Measurements from ENCODE around the gene ZNF417.

Gene ZNF417

GRCh38 chr19:57947419-57948134 lies 31.2 kb upstream of the ZNF417 start, which contains the start of gene ZNF256:
Gene ZNF256, minus strand, starts transcription at chr19:57947706. Its CDS starts 232 bp downstream, at chr19:57947474.
- TF ChIP-seq ZFP30 (CRISPR knock-in tag; IDR thresholded peaks at IDR 0.05) = no peak
- no peak for TF ChIP-seq ZNF565 (CRISPR knock-in tag; conservative IDR thresholded peaks at IDR 0.05; ENCODE audit: low read depth)
- 0 out of 2 replicates have a peak, but pooled peaks have one; percentile 34 for TF ChIP-seq TSHZ2 (CRISPR knock-in tag; IDR thresholded peaks at IDR 0.05)
- TF ChIP-seq, protein P1, sequence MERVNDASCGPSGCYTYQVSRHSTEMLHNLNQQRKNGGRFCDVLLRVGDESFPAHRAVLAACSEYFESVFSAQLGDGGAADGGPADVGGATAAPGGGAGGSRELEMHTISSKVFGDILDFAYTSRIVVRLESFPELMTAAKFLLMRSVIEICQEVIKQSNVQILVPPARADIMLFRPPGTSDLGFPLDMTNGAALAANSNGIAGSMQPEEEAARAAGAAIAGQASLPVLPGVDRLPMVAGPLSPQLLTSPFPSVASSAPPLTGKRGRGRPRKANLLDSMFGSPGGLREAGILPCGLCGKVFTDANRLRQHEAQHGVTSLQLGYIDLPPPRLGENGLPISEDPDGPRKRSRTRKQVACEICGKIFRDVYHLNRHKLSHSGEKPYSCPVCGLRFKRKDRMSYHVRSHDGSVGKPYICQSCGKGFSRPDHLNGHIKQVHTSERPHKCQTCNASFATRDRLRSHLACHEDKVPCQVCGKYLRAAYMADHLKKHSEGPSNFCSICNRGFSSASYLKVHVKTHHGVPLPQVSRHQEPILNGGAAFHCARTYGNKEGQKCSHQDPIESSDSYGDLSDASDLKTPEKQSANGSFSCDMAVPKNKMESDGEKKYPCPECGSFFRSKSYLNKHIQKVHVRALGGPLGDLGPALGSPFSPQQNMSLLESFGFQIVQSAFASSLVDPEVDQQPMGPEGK (CRISPR knock-in tag; IDR thresholded peaks at IDR 0.05; ENCODE audit: borderline replicate concordance) = no peak
- TF ChIP-seq ZNF8 (CRISPR knock-in tag; IDR thresholded peaks at IDR 0.05) = no peak
- no peak for TF ChIP-seq GLIS3 (CRISPR knock-in tag; IDR thresholded peaks at IDR 0.05)
- TF ChIP-seq OSR1 (CRISPR knock-in tag; IDR thresholded peaks at IDR 0.05) = no peak

DNA sequence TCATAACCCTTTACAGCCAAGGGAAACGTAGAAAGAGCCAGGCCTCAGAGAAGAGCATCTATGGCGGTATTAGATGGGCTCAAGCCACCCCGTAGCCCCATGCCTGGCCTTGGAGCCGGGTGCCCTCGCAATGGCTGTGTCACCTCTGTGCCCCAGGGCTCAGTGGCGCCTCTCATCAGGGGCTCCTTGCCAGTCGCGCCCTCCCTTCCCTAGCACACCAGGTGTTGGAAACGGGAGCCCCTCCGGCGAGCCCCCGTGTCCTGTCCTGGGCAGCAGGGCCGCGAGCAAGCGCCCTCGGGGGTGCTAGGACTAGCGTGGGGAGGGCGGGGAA lies 30.7 kb upstream of the ZNF417 start:
- peak; percentile 16; the same call in 2 of the 3 replicates for ATAC-seq

More at GRCh38 chr19:57947419-57948134, 31.2 kb upstream of the ZNF417 start, which contains the start of gene ZNF256:
- peak; percentile 99 for ATAC-seq

DNA sequence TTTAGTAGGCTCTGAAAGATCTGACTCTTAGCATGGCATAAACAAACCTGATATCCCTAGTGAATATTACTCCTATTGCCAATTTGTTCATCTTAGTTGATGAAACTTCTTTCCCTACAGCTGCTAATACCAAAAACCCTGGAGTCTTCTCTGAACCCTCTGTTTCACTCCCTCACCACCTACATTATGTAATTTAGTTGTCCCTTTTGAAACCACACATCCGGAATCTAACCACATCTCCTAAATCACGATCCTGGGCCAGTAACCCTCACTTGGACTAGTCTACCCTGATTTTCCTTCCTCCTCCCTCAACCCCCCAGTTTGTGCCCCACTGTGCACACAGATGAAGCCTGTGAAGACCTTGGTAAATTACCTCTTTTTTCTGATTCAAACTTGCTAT lies 29.9 kb upstream of the ZNF417 start:
- ATAC-seq = no peak
- TF ChIP-seq ESRRG (CRISPR knock-in tag; IDR thresholded peaks at IDR 0.05) (no peak), ISL1 (CRISPR knock-in tag; IDR thresholded peaks at IDR 0.05) (no peak), ZC3H10 (CRISPR knock-in tag; IDR thresholded peaks at IDR 0.05) (no peak), TCF4 (CRISPR knock-in tag; IDR thresholded peaks at IDR 0.05; ENCODE audit: borderline replicate concordance) (no peak)

More for the DNA sequence above, 30.7 kb upstream of the ZNF417 start:
- TF ChIP-seq ARNTL (CRISPR knock-in tag; IDR thresholded peaks at IDR 0.05; ENCODE audit: borderline replicate concordance, low read depth) = no peak
- TF ChIP-seq, protein P2, sequence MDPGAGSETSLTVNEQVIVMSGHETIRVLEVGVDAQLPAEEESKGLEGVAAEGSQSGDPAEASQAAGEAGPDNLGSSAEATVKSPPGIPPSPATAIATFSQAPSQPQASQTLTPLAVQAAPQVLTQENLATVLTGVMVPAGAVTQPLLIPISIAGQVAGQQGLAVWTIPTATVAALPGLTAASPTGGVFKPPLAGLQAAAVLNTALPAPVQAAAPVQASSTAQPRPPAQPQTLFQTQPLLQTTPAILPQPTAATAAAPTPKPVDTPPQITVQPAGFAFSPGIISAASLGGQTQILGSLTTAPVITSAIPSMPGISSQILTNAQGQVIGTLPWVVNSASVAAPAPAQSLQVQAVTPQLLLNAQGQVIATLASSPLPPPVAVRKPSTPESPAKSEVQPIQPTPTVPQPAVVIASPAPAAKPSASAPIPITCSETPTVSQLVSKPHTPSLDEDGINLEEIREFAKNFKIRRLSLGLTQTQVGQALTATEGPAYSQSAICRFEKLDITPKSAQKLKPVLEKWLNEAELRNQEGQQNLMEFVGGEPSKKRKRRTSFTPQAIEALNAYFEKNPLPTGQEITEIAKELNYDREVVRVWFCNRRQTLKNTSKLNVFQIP (CRISPR knock-in tag; IDR thresholded peaks at IDR 0.05; ENCODE audit: borderline replicate concordance, low read depth) = no peak

- ATAC-seq = no peak
- TF ChIP-seq ZNF8 (CRISPR knock-in tag; IDR thresholded peaks at IDR 0.05) = no peak
- no peak for TF ChIP-seq ZFP3 (CRISPR knock-in tag; IDR thresholded peaks at IDR 0.05)
- TF ChIP-seq CSDC2 (CRISPR knock-in tag; IDR thresholded peaks at IDR 0.05) = no peak
- TF ChIP-seq ZNF70 (CRISPR knock-in tag; IDR thresholded peaks at IDR 0.05) = no peak
- TF ChIP-seq, protein P1 (CRISPR knock-in tag; IDR thresholded peaks at IDR 0.05; ENCODE audit: borderline replicate concordance) = no peak
- no peak for TF ChIP-seq ISL1 (CRISPR knock-in tag; IDR thresholded peaks at IDR 0.05)
- no peak for TF ChIP-seq TCF4 (CRISPR knock-in tag; IDR thresholded peaks at IDR 0.05; ENCODE audit: borderline replicate concordance)
- TF ChIP-seq, protein P2 (CRISPR knock-in tag; IDR thresholded peaks at IDR 0.05; ENCODE audit: borderline replicate concordance, low read depth) = no peak
- no peak for TF ChIP-seq OSR1 (CRISPR knock-in tag; IDR thresholded peaks at IDR 0.05)
- TF ChIP-seq PPARA (CRISPR knock-in tag; IDR thresholded peaks at IDR 0.05; ENCODE audit: borderline replicate concordance) = no peak
- TF ChIP-seq BACH2 (CRISPR knock-in tag; IDR thresholded peaks at IDR 0.05; ENCODE audit: borderline replicate concordance) = no peak
- TF ChIP-seq, protein P3, sequence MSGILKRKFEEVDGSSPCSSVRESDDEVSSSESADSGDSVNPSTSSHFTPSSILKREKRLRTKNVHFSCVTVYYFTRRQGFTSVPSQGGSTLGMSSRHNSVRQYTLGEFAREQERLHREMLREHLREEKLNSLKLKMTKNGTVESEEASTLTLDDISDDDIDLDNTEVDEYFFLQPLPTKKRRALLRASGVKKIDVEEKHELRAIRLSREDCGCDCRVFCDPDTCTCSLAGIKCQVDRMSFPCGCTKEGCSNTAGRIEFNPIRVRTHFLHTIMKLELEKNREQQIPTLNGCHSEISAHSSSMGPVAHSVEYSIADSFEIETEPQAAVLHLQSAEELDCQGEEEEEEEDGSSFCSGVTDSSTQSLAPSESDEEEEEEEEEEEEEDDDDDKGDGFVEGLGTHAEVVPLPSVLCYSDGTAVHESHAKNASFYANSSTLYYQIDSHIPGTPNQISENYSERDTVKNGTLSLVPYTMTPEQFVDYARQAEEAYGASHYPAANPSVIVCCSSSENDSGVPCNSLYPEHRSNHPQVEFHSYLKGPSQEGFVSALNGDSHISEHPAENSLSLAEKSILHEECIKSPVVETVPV (CRISPR knock-in tag; IDR thresholded peaks at IDR 0.05) = no peak
- TF ChIP-seq ZFP30 (CRISPR knock-in tag; IDR thresholded peaks at IDR 0.05) = no peak
- no peak for TF ChIP-seq ARNTL (CRISPR knock-in tag; IDR thresholded peaks at IDR 0.05; ENCODE audit: borderline replicate concordance, low read depth)
- TF ChIP-seq ESRRG (CRISPR knock-in tag; IDR thresholded peaks at IDR 0.05) = no peak
- TF ChIP-seq TSHZ2 (CRISPR knock-in tag; IDR thresholded peaks at IDR 0.05) = no peak
- TF ChIP-seq TOX (CRISPR knock-in tag; IDR thresholded peaks at IDR 0.05; ENCODE audit: borderline replicate concordance) = no peak
These were observed 25.2 kb upstream of the ZNF417 start for GRCh38 chr19:57941593-57941992.
